ENCODE measurements around the gene MRPL4.

GRCh38 chr19:10274589-10274988 lies 22.6 kb downstream of the MRPL4 start:
- TF ChIP-seq POLR2A (IDR thresholded peaks at IDR 0.05; ENCODE audit: low read length) (no peak), GATA1 (IDR thresholded peaks at IDR 0.05; ENCODE audit: low read depth, low read length) (no peak)
